GM19240 (cell line): ENCODE results near the gene CCL25.
"Not testable (repeated sequence)": the region's sequence is repeated elsewhere in the genome, so short reads cannot be mapped to it uniquely, and the experiment has no call there.

Experiments used
- DNase-seq: peaks from one replicate; pipeline ENCODE4 v3.0.0; 2011; ENCODE audit warnings: low spot score; ENCODE audit not compliant: insufficient read length

Gene CCL25

GRCh38 chr19:8085598-8086408 is 33.2 kb downstream of the CCL25 start:
- no peak for DNase-seq

- DNase-seq = no peak
These were observed 34.3 kb downstream of the CCL25 start for GRCh38 chr19:8086849-8087248.

DNA sequence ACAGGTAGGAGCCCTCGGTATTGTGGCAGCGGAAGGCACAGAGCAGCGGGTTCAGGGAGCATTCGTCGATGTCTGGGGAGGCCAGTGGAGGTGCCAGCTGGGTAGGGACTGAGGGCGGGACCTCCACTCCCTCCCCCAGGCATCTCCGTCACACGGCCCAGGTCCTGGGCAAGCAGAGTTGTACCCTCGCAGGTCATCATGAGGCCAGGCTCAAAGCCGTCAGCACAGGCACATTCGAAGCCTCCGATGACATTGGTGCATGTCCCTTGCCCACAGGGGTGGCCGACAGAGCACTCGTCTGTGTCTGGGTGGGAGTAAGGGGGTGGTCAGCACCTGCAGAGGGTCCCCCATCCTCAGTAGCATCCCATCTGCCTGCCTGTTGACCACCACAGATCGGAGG is 35.3 kb downstream of the CCL25 start:
- no peak for DNase-seq

GRCh38 chr19:8088752-8089663 is 36.4 kb downstream of the CCL25 start:
- no peak for DNase-seq

GRCh38 chr19:8089664-8090601 is 37.4 kb downstream of the CCL25 start:
- no peak for DNase-seq

GRCh38 chr19:8090950-8091349 is 38.4 kb downstream of the CCL25 start:
- DNase-seq = no peak

DNA sequence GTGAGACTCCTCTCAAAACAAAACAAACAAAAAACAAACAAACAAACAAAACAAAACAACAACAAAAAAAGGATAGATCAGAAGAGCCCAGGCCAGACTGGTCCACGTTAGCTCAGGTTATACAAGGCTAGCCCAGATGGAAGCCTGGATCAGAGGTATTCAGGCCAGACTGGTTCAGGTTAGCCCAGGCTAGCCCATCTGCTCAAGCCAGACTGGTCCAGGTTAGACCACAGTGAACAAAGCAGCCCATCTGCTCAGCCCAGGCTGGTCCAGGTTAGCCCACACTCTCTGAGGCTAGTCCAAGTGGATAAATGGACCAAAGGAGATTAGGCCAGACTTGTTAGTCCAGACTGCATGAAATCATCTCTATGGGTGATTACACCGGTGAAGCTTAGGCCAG is 41.2 kb downstream of the CCL25 start:
- no peak for DNase-seq

- no peak for DNase-seq
These were observed 41.8 kb downstream of the CCL25 start for GRCh38 chr19:8094336-8094735.

- DNase-seq = no peak
These were observed 42.9 kb downstream of the CCL25 start for GRCh38 chr19:8095354-8095886.

DNA sequence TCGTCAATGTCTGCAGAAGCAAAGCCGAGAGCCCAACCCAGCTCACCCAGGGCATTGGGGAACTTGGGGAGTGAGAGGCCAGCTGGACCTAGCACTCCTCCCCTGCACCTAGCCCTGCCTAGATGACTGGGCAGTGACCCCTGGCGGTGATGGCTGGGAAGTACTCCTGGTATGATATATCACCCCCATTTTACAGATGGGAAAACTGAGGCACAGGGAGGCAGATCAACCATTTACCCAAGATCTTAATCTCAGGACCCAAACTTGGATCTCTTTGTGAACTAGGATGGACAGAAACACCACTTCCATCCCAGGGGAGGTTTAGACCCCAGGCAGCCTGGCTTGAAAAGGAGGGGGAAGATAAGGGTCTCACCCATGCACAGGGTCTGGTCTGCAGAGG is 43.5 kb downstream of the CCL25 start:
- DNase-seq = no peak

GRCh38 chr19:8097198-8097597 is 44.6 kb downstream of the CCL25 start:
- DNase-seq = no peak

DNA sequence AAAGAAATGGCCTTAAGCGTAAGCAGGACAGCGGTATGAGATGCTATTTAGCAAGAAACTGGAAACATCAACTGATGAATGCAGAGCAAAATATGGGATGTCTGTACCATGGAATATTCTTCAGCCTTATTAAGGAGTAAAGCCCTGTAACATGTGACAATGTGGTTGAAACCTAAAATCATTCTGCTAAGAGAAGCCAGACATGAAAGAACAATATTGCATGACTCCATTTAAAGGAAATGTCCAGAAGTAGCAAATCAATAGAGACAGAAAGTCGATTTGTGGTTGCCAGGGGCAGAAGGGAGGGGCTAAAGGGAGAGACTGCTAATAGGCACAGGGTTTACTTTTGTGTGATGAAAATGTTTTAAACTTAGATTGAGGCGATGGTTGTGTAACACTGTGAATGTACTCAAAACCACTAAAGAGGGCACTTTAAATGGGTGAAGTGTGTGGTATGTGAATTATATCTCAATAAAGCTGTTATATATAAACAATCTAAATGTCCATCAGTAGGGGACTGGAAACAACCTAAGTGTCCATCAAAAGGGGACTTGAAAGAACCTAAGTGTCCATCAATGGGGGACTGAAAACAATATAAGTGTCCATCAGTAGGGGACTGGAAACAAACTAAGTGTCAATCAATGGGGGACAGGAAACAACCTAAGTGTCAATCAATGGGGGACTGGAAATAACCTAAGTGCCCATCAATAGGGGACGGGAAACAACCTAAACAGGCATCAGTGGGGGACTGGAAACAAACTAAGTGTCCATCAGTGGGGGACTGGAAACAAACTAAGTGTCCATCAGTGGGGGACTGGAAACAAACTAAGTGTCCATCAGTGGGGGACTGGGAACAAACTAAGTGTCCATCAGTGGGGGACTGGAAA is 45.4 kb downstream of the CCL25 start:
- DNase-seq = no peak

GRCh38 chr19:8101311-8101710 is 48.8 kb downstream of the CCL25 start:
- no peak for DNase-seq

GRCh38 chr19:8101910-8102309 is 49.4 kb downstream of the CCL25 start:
- DNase-seq = not testable (repeated sequence)

GRCh38 chr19:8105471-8105870 is 52.9 kb downstream of the CCL25 start:
- DNase-seq = no peak

GRCh38 chr19:8107301-8107903 is 54.8 kb downstream of the CCL25 start:
- DNase-seq = no peak

- DNase-seq = no peak
These were observed 56.2 kb downstream of the CCL25 start for GRCh38 chr19:8108560-8109445.

DNA sequence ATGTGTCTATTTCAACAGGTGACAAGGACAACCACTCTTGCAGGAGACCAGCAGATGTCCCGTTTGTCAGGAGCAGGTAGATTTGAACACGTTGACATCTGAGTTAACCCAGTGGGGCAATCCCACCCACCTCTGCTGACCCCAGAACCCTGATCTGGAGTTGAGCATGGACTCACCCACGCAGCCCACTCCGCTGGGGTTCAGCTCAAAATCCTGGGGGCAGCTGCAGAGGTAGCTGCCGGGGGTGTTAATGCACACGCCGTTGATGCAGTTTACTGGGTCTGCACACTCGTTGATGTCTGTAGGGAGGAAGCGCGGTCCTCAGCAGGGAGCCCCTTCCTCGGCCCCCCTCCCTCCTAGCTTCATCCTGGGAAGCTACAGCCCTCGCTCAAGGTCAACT is 56.9 kb downstream of the CCL25 start:
- DNase-seq = no peak
